ENCODE measurements around the gene PPP1R1B.

Gene PPP1R1B

GRCh38 chr17:39635614-39636176, 8.9 kb downstream of the PPP1R1B start:
- no peak for DNase-seq

- no peak for DNase-seq
Measured at GRCh38 chr17:39636587-39636926, 9.8 kb downstream of the PPP1R1B start.

- DNase-seq, result peak; percentile 86 to 93
Measured at GRCh38 chr17:39636927-39637736, 10.4 kb downstream of the PPP1R1B start, which contains the start of gene STARD3. TSS of gene STARD3 (plus strand) at chr17:39637144. CDS start at chr17:39653532, 16,388 bp downstream.

- DNase-seq, result no peak
Measured at GRCh38 chr17:39638317-39638716, 11.6 kb downstream of the PPP1R1B start.

GRCh38 chr17:39639043-39639442, 12.3 kb downstream of the PPP1R1B start:
- no peak for DNase-seq

- no peak for DNase-seq
Measured at GRCh38 chr17:39639566-39640458, 13.1 kb downstream of the PPP1R1B start.

- no peak for DNase-seq
Measured at GRCh38 chr17:39640591-39641031, 13.9 kb downstream of the PPP1R1B start.

GRCh38 chr17:39641097-39641496, 14.3 kb downstream of the PPP1R1B start:
- DNase-seq, result no peak

- DNase-seq, result no peak
Measured at GRCh38 chr17:39641883-39642282, 15.1 kb downstream of the PPP1R1B start.

GRCh38 chr17:39642291-39643074, 15.7 kb downstream of the PPP1R1B start:
- DNase-seq, result no peak

- DNase-seq, result no peak
Measured at GRCh38 chr17:39643271-39643670, 16.5 kb downstream of the PPP1R1B start.

- DNase-seq, result no peak
Measured at GRCh38 chr17:39647256-39647655, 20.5 kb downstream of the PPP1R1B start.

GRCh38 chr17:39648616-39649366, 22.0 kb downstream of the PPP1R1B start:
- no peak for DNase-seq

- no peak for DNase-seq
Measured at GRCh38 chr17:39650121-39650579, 23.4 kb downstream of the PPP1R1B start.

- DNase-seq, result no peak
Measured at GRCh38 chr17:39651923-39652586, 25.3 kb downstream of the PPP1R1B start.

- DNase-seq, result no peak
Measured at GRCh38 chr17:39652587-39653315, 26.0 kb downstream of the PPP1R1B start.

- DNase-seq, result no peak
Measured at GRCh38 chr17:39653316-39653661, 26.5 kb downstream of the PPP1R1B start.

- DNase-seq, result peak; percentile 66 to 74
Measured at GRCh38 chr17:39653662-39654331, 27.0 kb downstream of the PPP1R1B start.

GRCh38 chr17:39655105-39655504, 28.4 kb downstream of the PPP1R1B start:
- no peak for DNase-seq

GRCh38 chr17:39658346-39658745, 31.6 kb downstream of the PPP1R1B start:
- DNase-seq, result no peak
